ENCODE data around the gene APCDD1L. TPM values are rescaled to one million over a fixed set of nuclear protein-coding genes. Genes with fewer than 3 reads are reported as not detected.

The APCDD1L gene
- total RNA-seq, 1 donor from 2014 or later: 5.1 TPM

GRCh38 chr20:58471193-58472164, 43.7 kb downstream of the APCDD1L start:
- Histone ChIP-seq H3K36me3 (ENCODE audit: control insufficient read depth, insufficient read depth, low read length) (no peaks in the 10 kb centered on the region), H3K4me3 (ENCODE audit: low read depth, low read length) (no peak overlapping the region), H3K27me3 (ENCODE audit: control insufficient read depth, insufficient read depth, low read length) (peaks cover 4% of the 10 kb centered on the region)
- no peak for DNase-seq (ENCODE audit: low read depth)
- TF ChIP-seq CTCF (IDR thresholded peaks at IDR 0.05; ENCODE audit: insufficient read depth, low read length, poor library complexity, severe bottlenecking): no peak

- no peaks in the 10 kb centered on the region for H3K36me3 ChIP-seq (ENCODE audit: control insufficient read depth, insufficient read depth, low read length)
- H3K27me3 ChIP-seq (ENCODE audit: control insufficient read depth, insufficient read depth, low read length): peaks cover 4% of the 10 kb centered on the region
- no peak overlapping the region for H3K4me3 ChIP-seq (ENCODE audit: low read depth, low read length)
- no peak for TF ChIP-seq CTCF (IDR thresholded peaks at IDR 0.05; ENCODE audit: insufficient read depth, low read length, poor library complexity, severe bottlenecking)
- DNase-seq (ENCODE audit: low read depth): no peak
Observed at GRCh38 chr20:58470336-58471192, 44.6 kb downstream of the APCDD1L start.

GRCh38 chr20:58469616-58470015, 45.6 kb downstream of the APCDD1L start:
- peaks cover 4% of the 10 kb centered on the region for H3K27me3 ChIP-seq (ENCODE audit: control insufficient read depth, insufficient read depth, low read length)
- no peak overlapping the region for H3K4me3 ChIP-seq (ENCODE audit: low read depth, low read length)
- H3K36me3 ChIP-seq (ENCODE audit: control insufficient read depth, insufficient read depth, low read length): no peaks in the 10 kb centered on the region
- TF ChIP-seq CTCF (IDR thresholded peaks at IDR 0.05; ENCODE audit: insufficient read depth, low read length, poor library complexity, severe bottlenecking): no peak
- no peak for DNase-seq (ENCODE audit: low read depth)

- no peak for DNase-seq (ENCODE audit: low read depth)
- H3K27me3 ChIP-seq (ENCODE audit: control insufficient read depth, insufficient read depth, low read length): peaks cover 4% of the 10 kb centered on the region
- no peak overlapping the region for H3K4me3 ChIP-seq (ENCODE audit: low read depth, low read length)
- H3K36me3 ChIP-seq (ENCODE audit: control insufficient read depth, insufficient read depth, low read length): no peaks in the 10 kb centered on the region
- no peak for TF ChIP-seq CTCF (IDR thresholded peaks at IDR 0.05; ENCODE audit: insufficient read depth, low read length, poor library complexity, severe bottlenecking)
Observed at GRCh38 chr20:58467572-58468527, 47.3 kb downstream of the APCDD1L start.

Measured in kidney epithelial cell (primary cell).